ENCODE data around the gene PROSER2.

DNA sequence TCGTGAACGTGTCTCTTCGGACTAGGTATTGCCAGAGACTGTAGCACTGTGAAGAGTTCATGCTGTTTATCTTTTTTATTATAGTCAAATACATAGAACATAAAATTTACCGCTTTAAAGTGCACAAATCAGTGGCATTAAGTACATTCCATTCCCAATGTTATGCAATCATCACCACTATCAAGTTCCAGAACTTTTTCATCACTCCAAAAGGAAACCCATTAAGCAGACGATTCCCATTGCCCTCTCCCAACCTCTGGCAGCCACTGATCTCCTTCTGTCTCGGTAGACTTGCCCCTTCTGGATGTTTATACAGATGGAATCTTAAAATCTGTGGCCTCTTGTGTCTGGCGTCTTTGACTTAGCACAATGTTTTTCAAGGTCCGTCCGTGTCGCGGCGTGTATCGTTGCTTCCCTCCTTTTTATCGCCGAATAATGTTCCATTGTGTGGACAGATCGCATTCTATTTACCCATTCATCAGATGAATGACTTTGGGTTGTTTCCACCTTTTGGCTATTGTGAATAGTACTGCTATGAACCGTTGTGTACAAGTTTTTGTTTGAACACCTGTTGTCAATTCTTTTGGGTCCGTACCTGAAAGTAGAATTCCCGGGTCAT is 2.7 kb downstream of the PROSER2 start:
- TF ChIP-seq POLR2A (IDR thresholded peaks at IDR 0.05) (no peak), POLR2AphosphoS5 (IDR thresholded peaks at IDR 0.05) (no peak)
- TF ChIP-seq, protein P1, sequence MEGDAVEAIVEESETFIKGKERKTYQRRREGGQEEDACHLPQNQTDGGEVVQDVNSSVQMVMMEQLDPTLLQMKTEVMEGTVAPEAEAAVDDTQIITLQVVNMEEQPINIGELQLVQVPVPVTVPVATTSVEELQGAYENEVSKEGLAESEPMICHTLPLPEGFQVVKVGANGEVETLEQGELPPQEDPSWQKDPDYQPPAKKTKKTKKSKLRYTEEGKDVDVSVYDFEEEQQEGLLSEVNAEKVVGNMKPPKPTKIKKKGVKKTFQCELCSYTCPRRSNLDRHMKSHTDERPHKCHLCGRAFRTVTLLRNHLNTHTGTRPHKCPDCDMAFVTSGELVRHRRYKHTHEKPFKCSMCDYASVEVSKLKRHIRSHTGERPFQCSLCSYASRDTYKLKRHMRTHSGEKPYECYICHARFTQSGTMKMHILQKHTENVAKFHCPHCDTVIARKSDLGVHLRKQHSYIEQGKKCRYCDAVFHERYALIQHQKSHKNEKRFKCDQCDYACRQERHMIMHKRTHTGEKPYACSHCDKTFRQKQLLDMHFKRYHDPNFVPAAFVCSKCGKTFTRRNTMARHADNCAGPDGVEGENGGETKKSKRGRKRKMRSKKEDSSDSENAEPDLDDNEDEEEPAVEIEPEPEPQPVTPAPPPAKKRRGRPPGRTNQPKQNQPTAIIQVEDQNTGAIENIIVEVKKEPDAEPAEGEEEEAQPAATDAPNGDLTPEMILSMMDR (IDR thresholded peaks at IDR 0.05) = no peak
